Endothelial cell of umbilical vein (primary cell): ENCODE measurements around the gene BHLHE41. TPM values are rescaled to one million over a fixed set of nuclear protein-coding genes. Genes with fewer than 3 reads are reported as not detected.

ENCODE experiments used
- BruUV-seq: library from RNA; stranded (reverse); fragments of 400-500 nt; replicated peaks from 2 replicates; lab custom pipeline; 2021; lab: Mats Ljungman, UMichigan
- CTCF ChIA-PET: fragments of 300-600, 350-600 bp; sonication (Branson Sonifier 250); formaldehyde crosslinking; loops from one replicate; lab custom pipeline; 2021; ENCODE audit warnings: antibody characterized with exemption, inconsistent platforms; lab: Charles Lee
- POLR2A ChIA-PET: fragments of 300-600, 350-600 bp; sonication (Branson Sonifier 250); formaldehyde crosslinking; loops from one replicate; lab custom pipeline; 2021; ENCODE audit warnings: antibody characterized with exemption, inconsistent platforms; lab: Charles Lee
- DNase-seq: peaks from one replicate; pipeline ENCODE4 v3.0.0-alpha.2; 2011; ENCODE audit warnings: low read depth, low spot score
- FAIRE-seq: peaks from 2 replicates; lab custom pipeline; 2011; peaks lifted over from hg19 to GRCh38; lab: Jason Lieb, UNC
- H2AFZ ChIP-seq: 2 replicates; pipeline ENCODE4 v1.6.0; 2012; ENCODE audit warnings: low read depth, low read length, control low read depth, inconsistent platforms
- H3K27ac ChIP-seq: 2 replicates; pipeline ENCODE4 v1.5.1; 2011; ENCODE audit warnings: low read depth, mild to moderate bottlenecking, control low read depth, low read length, moderate library complexity; ENCODE audit not compliant: insufficient read depth
- H3K27me3 ChIP-seq, 2 experiments: 2 replicates each; pipeline versions ENCODE4 v1.6.0 to v1.6.1; 2011; ENCODE audit warnings: low read length in 2 of 2, mixed read lengths in 1 of 2; ENCODE audit not compliant: control insufficient read depth in 2 of 2, insufficient read depth in 2 of 2
- H3K36me3 ChIP-seq, 2 experiments: 2 replicates in 1 of 2; 3 replicates in 1 of 2; pipeline ENCODE4 v1.5.1; 2011; ENCODE audit warnings: low read length in 2 of 2, mild to moderate bottlenecking in 1 of 2, moderate library complexity in 1 of 2; ENCODE audit not compliant: control insufficient read depth in 2 of 2, insufficient read depth in 2 of 2; ENCODE audit errors: extremely low read depth in 1 of 2
- H3K4me1 ChIP-seq: 3 replicates; pipeline ENCODE4 v1.5.1; 2011; ENCODE audit warnings: mild to moderate bottlenecking, low read length; ENCODE audit not compliant: control insufficient read depth, insufficient read depth; ENCODE audit errors: extremely low read depth
- H3K4me2 ChIP-seq: 2 replicates; pipeline ENCODE4 v1.6.1; 2011; ENCODE audit warnings: low read length, control low read depth, mixed read lengths; ENCODE audit not compliant: insufficient read depth
- H3K4me3 ChIP-seq, 3 experiments: fragments of 200-600 bp in 1 of 3; sonication (generic), shearing (Covaris generic) in 1 of 3; replicated peaks in 1 of 3; 2 replicates each; pipeline ENCODE4 v1.5.1; 2011 to 2016; ENCODE audit warnings: control low read depth in 3 of 3, low read length in 3 of 3, mild to moderate bottlenecking in 2 of 3, inconsistent platforms in 1 of 3, low read depth in 1 of 3, moderate library complexity in 1 of 3; ENCODE audit not compliant: insufficient read depth in 1 of 3
- H3K79me2 ChIP-seq: 2 replicates; pipeline ENCODE4 v1.6.0; 2012; ENCODE audit warnings: low read length, inconsistent platforms; ENCODE audit not compliant: control insufficient read depth, insufficient read depth
- H3K9ac ChIP-seq: replicated peaks from 2 replicates; pipeline ENCODE3; 2011; ENCODE audit warnings: low read length, control low read depth; ENCODE audit not compliant: insufficient read depth; ENCODE audit errors: extremely low read depth
- H3K9me1 ChIP-seq: replicated peaks from 3 replicates; pipeline ENCODE4 v1.6.0; 2011; ENCODE audit warnings: mild to moderate bottlenecking, low read length; ENCODE audit not compliant: control insufficient read depth, insufficient read depth; ENCODE audit errors: extremely low read depth
- H3K9me3 ChIP-seq: replicated peaks from 2 replicates; pipeline ENCODE4 v1.5.1; 2012; ENCODE audit warnings: low read length, inconsistent platforms; ENCODE audit not compliant: control insufficient read depth, insufficient read depth
- H4K20me1 ChIP-seq: replicated peaks from 2 replicates; pipeline ENCODE3; 2011; ENCODE audit warnings: mild to moderate bottlenecking, low read length; ENCODE audit not compliant: control insufficient read depth, insufficient read depth; ENCODE audit errors: extremely low read depth
- EZH2 ChIP-seq: IDR thresholded peaks from 2 replicates; pipeline ENCODE4 v1.6.1; 2012; ENCODE audit warnings: borderline replicate concordance, low read depth, mild to moderate bottlenecking, moderate library complexity, low read length, inconsistent platforms; ENCODE audit not compliant: severe bottlenecking
- FOS ChIP-seq: IDR thresholded peaks from 2 replicates; pipeline ENCODE4 v1.6.1; 2011; ENCODE audit warnings: mild to moderate bottlenecking, low read length, moderate library complexity, borderline replicate concordance; ENCODE audit not compliant: insufficient read depth
- GATA2 ChIP-seq: IDR thresholded peaks from 2 replicates; pipeline ENCODE4 v1.7.0; 2011; ENCODE audit warnings: low read depth, mild to moderate bottlenecking, moderate library complexity, mixed read lengths, low read length; ENCODE audit not compliant: insufficient read length, insufficient read depth
- JUN ChIP-seq: IDR thresholded peaks from 2 replicates; pipeline ENCODE4 v1.6.1; 2011; ENCODE audit warnings: borderline replicate concordance, low read depth; ENCODE audit not compliant: insufficient read length, insufficient read depth
- MYC ChIP-seq: IDR thresholded peaks from one replicate; pipeline ENCODE4 v1.6.1; 2011; ENCODE audit warnings: mild to moderate bottlenecking, low read depth, low read length
- POLR2A ChIP-seq: IDR thresholded peaks from 2 replicates; pipeline ENCODE4 v1.6.1; 2012; ENCODE audit warnings: low read depth, mild to moderate bottlenecking, control low read depth, low read length
- POLR2AphosphoS5 ChIP-seq: IDR thresholded peaks from 2 replicates; pipeline ENCODE4 v1.6.1; 2012; ENCODE audit warnings: low read depth, mild to moderate bottlenecking, control low read depth, low read length, moderate library complexity; ENCODE audit not compliant: insufficient read depth
- dilution Hi-C: fragments of 300-500 bp; cut with MboI; formaldehyde crosslinking; loops from one replicate; pipeline ENCODE4 v1.15.0; 2019; ENCODE audit warnings: low sequenced_read_pairs; ENCODE audit not compliant: extremely low pct_ligation_motif_present
- intact Hi-C: fragments of 100-400 bp; cut with micrococcal nuclease; formaldehyde crosslinking; loops from one replicate; pipeline ENCODE4 v1.10.0; 2022
- polyA plus RNA-seq, 4 experiments: library from polyadenylated mRNA; depleted of rRNA in 3 of 4; stranded (reverse) in 3 of 4; unstranded in 1 of 4; fragments of >200 nt; gene quantifications; 2 replicates each; pipeline versions ENCODE4 v1.2.1 to v1.2.3, GENCODE V29; 2011 to 2012; ENCODE audit warnings: missing spikeins in 1 of 4
- total RNA-seq: library from RNA; stranded (reverse); gene quantifications from 2 replicates; pipeline ENCODE4 v1.2.3, GENCODE V29; 2021
- TF ChIP-seq, protein P1 (sequence below), 2 donors: IDR thresholded peaks; 1 replicate in 1 of 2; 2 replicates in 1 of 2; pipeline ENCODE4 v1.5.1; 2011; ENCODE audit warnings: low read length in 2 of 2, mild to moderate bottlenecking in 2 of 2, moderate library complexity in 2 of 2, control low read depth in 1 of 2, inconsistent platforms in 1 of 2, low read depth in 1 of 2; ENCODE audit not compliant: insufficient read depth in 1 of 2; ENCODE audit errors: extremely low read depth in 1 of 2
- TF ChIP-seq, protein P2 (sequence below): IDR thresholded peaks from 2 replicates; pipeline ENCODE4 v1.6.1; 2011; ENCODE audit not compliant: insufficient read depth, insufficient read length

Gene BHLHE41
- total and polyA plus RNA-seq, 2 donors (not counting 3 experiments of a cell fraction or from before 2014, with no cell fraction given): 0.12 to 0.24 TPM

DNA sequence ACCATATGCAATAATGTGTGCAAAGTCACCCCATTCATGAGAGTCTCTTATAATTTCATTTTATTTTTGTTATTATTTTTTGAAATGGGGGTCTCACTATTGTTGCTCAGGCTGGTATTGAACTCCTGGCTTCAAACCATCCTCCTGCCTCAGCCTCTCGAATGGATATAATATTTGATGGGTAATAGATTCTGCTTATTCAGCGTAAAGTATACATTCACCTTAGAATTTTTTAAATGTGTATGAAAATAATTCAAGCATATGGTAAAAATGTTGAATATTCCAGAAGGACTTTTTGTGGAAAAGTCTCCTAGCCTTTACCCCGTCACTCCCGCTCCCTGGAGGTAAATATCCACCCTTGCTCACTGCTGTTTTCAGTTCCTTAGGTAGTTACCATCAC, 47.2 kb upstream of the BHLHE41 start:
- TF ChIP-seq, protein P1, sequence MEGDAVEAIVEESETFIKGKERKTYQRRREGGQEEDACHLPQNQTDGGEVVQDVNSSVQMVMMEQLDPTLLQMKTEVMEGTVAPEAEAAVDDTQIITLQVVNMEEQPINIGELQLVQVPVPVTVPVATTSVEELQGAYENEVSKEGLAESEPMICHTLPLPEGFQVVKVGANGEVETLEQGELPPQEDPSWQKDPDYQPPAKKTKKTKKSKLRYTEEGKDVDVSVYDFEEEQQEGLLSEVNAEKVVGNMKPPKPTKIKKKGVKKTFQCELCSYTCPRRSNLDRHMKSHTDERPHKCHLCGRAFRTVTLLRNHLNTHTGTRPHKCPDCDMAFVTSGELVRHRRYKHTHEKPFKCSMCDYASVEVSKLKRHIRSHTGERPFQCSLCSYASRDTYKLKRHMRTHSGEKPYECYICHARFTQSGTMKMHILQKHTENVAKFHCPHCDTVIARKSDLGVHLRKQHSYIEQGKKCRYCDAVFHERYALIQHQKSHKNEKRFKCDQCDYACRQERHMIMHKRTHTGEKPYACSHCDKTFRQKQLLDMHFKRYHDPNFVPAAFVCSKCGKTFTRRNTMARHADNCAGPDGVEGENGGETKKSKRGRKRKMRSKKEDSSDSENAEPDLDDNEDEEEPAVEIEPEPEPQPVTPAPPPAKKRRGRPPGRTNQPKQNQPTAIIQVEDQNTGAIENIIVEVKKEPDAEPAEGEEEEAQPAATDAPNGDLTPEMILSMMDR (IDR thresholded peaks at IDR 0.05; ENCODE audit: extremely low read depth in 1 of 2, insufficient read depth in 1 of 2, low read depth in 1 of 2, low read length in 2 of 2): no peak
- TF ChIP-seq POLR2AphosphoS5 (no peak), MYC (no peak), GATA2 (no peak), FOS (no peak), POLR2A (no peak), JUN (no peak), EZH2 (no peak)
- TF ChIP-seq, protein P2, sequence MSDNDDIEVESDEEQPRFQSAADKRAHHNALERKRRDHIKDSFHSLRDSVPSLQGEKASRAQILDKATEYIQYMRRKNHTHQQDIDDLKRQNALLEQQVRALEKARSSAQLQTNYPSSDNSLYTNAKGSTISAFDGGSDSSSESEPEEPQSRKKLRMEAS: no peak
- POLR2A ChIA-PET: no interaction called here

More for the DNA sequence above, 47.2 kb upstream of the BHLHE41 start:
- Histone ChIP-seq H3K9me3 (no peaks in the 10 kb centered on the region), H3K27ac (no peak overlapping the region), H3K79me2 (no peaks in the 10 kb centered on the region), H3K4me1 (no peaks in the 10 kb centered on the region), H2AFZ (no peak overlapping the region), H3K9ac (no peak overlapping the region), H3K9me1 (no peaks in the 10 kb centered on the region), H3K4me2 (no peak overlapping the region), H3K27me3 (peaks cover 3 to 8% of the 10 kb centered on the region in 2 experiments), H4K20me1 (no peaks in the 10 kb centered on the region), H3K4me3 (no peak overlapping the region), H3K36me3 (no peaks in the 10 kb centered on the region)
- FAIRE-seq (no peak), DNase-seq (no peak)
- intact Hi-C loops: no loop called here
- dilution Hi-C loops: no loop called here
- no TSS peak for BruUV-seq
- CTCF ChIA-PET: interaction anchor here (0.9 kb wide), 1 partner anchor 254 kb away, joined by 3 read pairs; no protein-coding TSS in a partner anchor
